Activated naive CD4-positive, alpha-beta T cell treated with anti-CD3 and anti-CD28 coated beads, Interleukin-2, amount 10 ng/mL, durations not matched to agents 7 days and 5 days (primary cell): ENCODE results near the gene ZNF324.
A peak's percentile ranks its signal among the peaks of the same experiment; 100 is the strongest.
"Not testable (repeated sequence)": the region's sequence is repeated elsewhere in the genome, so short reads cannot be mapped to it uniquely, and the experiment has no call there.

ENCODE experiments used
- CTCF ChIA-PET: fragments of 350-600 bp; sonication (Branson Sonifier 250); formaldehyde crosslinking; loops from one replicate; lab custom pipeline; 2021; ENCODE audit warnings: antibody characterized with exemption; lab: Charles Lee
- DNase-seq: peaks from one replicate; pipeline ENCODE4 v3.0.0-alpha.2; 2020
- H3K27ac Mint-ChIP-seq: one replicate; pipeline ENCODE4 v1.8.0; 2021; ENCODE audit warnings: mild to moderate bottlenecking, moderate library complexity, mixed read lengths
- H3K27me3 Mint-ChIP-seq: one replicate; pipeline ENCODE4 v1.8.0; 2021; ENCODE audit warnings: mild to moderate bottlenecking, mixed read lengths
- H3K36me3 Mint-ChIP-seq: one replicate; pipeline ENCODE4 v1.8.0; 2021; ENCODE audit warnings: mixed read lengths
- H3K4me1 Mint-ChIP-seq: one replicate; pipeline ENCODE4 v1.8.0; 2021; ENCODE audit warnings: mixed read lengths
- H3K4me3 Mint-ChIP-seq: one replicate; pipeline ENCODE4 v1.8.0; 2021; ENCODE audit warnings: mild to moderate bottlenecking, moderate library complexity, mixed read lengths
- H3K9me3 Mint-ChIP-seq: one replicate; pipeline ENCODE4 v1.8.0; 2021; ENCODE audit warnings: mixed read lengths

ZNF324 gene

DNA sequence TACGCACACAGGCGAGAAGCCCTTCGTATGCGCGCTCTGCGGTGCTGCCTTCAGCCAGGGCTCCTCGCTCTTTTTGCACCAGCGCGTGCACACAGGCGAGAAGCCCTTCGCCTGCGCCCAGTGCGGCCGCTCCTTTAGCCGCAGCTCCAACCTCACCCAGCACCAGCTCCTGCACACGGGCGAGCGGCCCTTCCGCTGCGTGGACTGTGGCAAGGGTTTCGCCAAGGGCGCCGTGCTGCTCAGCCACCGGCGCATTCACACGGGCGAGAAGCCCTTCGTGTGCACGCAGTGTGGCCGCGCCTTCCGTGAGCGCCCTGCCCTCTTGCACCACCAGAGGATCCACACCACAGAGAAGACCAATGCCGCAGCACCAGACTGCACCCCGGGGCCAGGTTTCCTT is 10.8 kb upstream of the ZNF324 start:
- Mint-ChIP-seq H3K36me3 (peaks cover 36% of the 10 kb centered on the region), H3K4me1 (peaks cover 16% of the 10 kb centered on the region), H3K9me3 (no peaks in the 10 kb centered on the region), H3K4me3 (no peak overlapping the region), H3K27ac (no peak overlapping the region), H3K27me3 (peaks cover 3% of the 10 kb centered on the region)
- no peak for DNase-seq
- CTCF ChIA-PET: no interaction called here

DNA sequence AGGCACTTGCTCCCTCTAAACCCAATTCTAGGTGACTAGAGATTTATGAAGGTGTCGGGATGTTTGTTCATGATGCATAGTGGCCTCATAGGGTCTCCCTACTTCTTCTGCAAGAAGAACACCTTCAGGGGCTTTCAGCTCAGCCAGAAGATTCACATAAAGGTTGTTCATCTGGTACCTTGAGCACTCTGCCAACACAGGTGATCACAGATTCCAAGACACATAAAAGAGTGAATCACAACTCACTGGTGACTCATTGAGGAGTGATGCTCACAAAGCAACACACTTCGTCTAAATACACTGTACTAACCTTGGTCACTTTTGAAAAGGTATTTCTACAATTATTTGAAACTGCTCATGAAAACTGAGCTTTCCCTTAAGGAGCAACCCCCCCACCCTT is 6.8 kb upstream of the ZNF324 start:
- Mint-ChIP-seq H3K4me3 (no peak overlapping the region), H3K27ac (no peak overlapping the region), H3K27me3 (no peaks in the 10 kb centered on the region), H3K4me1 (no peaks in the 10 kb centered on the region), H3K9me3 (no peaks in the 10 kb centered on the region), H3K36me3 (peaks cover 22% of the 10 kb centered on the region)
- CTCF ChIA-PET: no interaction called here
- no peak for DNase-seq

DNA sequence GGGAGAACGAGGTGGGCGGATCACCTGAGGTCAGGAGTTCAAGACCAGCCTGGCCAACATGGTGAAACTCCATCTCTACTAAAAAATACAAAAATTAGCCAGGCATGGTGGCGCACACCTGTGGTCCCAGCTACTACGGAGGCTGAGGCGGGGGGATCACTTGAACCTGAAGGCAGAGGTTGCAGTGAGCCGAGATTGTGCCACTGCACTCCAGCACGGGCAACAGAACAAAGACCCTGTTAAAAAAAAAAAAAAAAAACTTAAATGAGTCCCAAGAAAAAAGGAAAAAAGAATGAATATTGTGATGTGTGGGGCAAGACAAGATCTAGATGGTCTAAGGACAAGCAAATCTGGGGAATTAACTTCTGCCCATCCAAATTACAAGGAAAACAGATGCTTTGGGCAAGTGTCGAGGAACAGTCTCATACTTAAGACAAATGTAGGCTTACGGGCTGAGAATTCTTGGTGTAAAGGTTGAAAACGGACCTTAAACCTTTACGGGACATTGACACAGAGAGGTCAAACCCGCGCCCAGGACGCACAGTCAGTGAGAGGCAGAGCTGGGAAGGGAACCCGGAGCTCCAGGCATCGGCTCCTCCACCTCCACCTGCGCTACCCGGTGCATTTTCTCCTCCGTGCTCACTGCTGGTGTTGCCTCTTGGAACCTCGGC is 656 bp upstream of the ZNF324 start:
- Mint-ChIP-seq H3K27ac (no peak overlapping the region), H3K36me3 (peaks cover 11% of the 10 kb centered on the region), H3K9me3 (no peaks in the 10 kb centered on the region), H3K4me1 (peaks cover 23% of the 10 kb centered on the region), H3K4me3 (peak overlapping the region; percentile 81), H3K27me3 (peaks cover 14% of the 10 kb centered on the region)
- no peak for DNase-seq
- CTCF ChIA-PET: interaction anchor here (0.7 kb wide), 1 partner anchor 54 kb away, joined by 3 read pairs; the partner anchor contains the start of gene ZBTB45

- CTCF ChIA-PET: interaction anchor here (1.5 kb wide), 1 partner anchor 51 kb away, joined by 6 read pairs; the partner anchor contains the start of gene ZBTB45
- H3K4me3 Mint-ChIP-seq: peak overlapping the region; percentile 81
- H3K36me3 Mint-ChIP-seq: peaks cover 17% of the 10 kb centered on the region
- DNase-seq: no peak
- no peak overlapping the region for H3K27ac Mint-ChIP-seq
- H3K4me1 Mint-ChIP-seq: peaks cover 23% of the 10 kb centered on the region
- H3K9me3 Mint-ChIP-seq: no peaks in the 10 kb centered on the region
- H3K27me3 Mint-ChIP-seq: peaks cover 14% of the 10 kb centered on the region
These were observed 1.4 kb downstream of the ZNF324 start for GRCh38 chr19:58468216-58468839.

DNA sequence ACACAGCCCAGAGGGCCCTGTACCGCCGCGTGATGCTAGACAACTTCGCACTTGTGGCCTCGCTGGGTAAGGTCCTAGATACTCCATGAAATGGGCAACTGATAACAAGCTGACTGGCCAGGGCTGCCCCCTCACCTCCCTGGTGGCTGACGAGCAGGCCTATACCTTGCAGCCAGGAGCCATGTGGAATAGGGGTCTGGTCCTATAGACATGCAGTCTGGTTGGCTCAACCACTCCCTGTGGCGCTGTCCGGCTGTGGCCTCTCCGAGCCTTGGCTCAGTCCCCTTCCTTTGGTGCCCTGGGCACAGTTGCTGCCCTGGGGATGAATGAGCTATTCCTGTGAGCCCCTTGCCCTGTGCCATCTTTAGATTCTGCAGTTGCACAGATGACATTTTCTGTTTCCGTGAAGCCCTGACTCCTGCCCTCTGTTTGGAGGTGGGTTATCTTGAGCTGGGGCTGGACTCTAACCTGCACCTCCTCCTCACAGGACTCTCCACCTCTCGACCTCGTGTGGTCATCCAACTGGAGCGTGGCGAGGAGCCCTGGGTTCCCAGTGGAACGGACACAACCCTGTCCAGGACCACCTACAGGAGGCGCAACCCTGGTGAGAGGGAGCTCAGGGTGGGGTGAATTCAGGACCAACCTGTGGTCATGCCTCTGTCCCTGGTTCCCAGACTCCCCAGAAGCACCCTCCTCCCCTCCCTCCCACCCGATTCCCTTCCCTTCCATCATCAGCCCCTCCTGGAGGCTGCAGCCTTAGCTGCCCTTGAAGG is 2.5 kb downstream of the ZNF324 start:
- H3K27ac Mint-ChIP-seq: no peak overlapping the region
- DNase-seq: no peak
- peak overlapping the region; percentile 81 for H3K4me3 Mint-ChIP-seq
- peaks cover 17% of the 10 kb centered on the region for H3K36me3 Mint-ChIP-seq
- H3K27me3 Mint-ChIP-seq: peaks cover 14% of the 10 kb centered on the region
- H3K4me1 Mint-ChIP-seq: peaks cover 30% of the 10 kb centered on the region
- CTCF ChIA-PET: interaction anchor here (1.1 kb wide), 1 partner anchor 45 kb away, joined by 3 read pairs; no protein-coding TSS in a partner anchor
- no peaks in the 10 kb centered on the region for H3K9me3 Mint-ChIP-seq

DNA sequence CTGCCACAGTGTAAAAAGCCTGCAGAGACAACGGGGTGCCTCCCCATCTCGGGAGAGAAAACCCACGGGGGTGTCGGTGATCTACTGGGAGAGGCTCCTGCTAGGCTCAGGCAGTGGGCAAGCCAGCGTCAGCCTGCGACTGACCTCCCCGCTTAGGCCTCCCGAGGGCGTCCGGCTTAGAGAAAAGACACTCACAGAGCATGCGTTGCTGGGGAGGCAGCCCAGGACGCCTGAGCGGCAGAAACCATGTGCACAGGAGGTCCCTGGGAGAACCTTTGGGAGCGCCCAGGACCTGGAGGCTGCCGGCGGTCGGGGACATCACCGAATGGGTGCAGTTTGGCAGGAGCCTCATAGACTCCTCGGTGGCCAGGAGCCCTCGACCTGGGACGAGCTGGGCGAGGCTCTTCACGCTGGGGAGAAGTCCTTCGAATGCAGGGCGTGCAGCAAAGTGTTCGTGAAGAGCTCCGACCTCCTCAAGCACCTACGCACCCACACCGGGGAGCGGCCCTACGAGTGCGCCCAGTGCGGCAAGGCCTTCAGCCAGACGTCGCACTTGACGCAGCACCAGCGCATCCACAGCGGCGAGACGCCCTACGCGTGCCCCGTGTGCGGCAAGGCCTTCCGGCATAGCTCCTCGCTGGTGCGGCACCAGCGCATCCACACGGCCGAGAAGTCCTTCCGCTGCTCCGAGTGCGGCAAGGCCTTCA is 4.1 kb downstream of the ZNF324 start:
- DNase-seq, H3K4me3 Mint-ChIP-seq, H3K27me3 Mint-ChIP-seq, H3K27ac Mint-ChIP-seq, H3K9me3 Mint-ChIP-seq, CTCF ChIA-PET: not testable (repeated sequence)
- H3K4me1 Mint-ChIP-seq: peaks cover 43% of the 10 kb centered on the region
- H3K36me3 Mint-ChIP-seq: peaks cover 17% of the 10 kb centered on the region

DNA sequence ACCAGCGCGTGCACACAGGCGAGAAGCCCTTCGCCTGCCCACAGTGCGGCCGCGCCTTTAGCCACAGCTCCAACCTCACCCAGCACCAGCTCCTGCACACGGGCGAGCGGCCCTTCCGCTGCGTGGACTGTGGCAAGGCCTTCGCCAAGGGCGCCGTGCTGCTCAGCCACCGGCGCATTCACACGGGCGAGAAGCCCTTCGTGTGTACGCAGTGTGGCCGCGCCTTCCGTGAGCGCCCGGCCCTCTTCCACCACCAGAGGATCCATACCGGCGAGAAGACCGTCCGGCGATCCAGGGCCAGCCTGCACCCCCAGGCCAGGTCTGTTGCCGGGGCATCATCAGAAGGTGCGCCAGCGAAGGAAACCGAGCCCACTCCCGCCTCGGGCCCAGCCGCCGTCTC is 4.9 kb downstream of the ZNF324 start:
- H3K4me1 Mint-ChIP-seq: peaks cover 44% of the 10 kb centered on the region
- no peak for DNase-seq
- no peak overlapping the region for H3K4me3 Mint-ChIP-seq
- peaks cover 17% of the 10 kb centered on the region for H3K36me3 Mint-ChIP-seq
- CTCF ChIA-PET: no interaction called here
- no peak overlapping the region for H3K27ac Mint-ChIP-seq
- H3K27me3 Mint-ChIP-seq: peaks cover 1% of the 10 kb centered on the region
- no peaks in the 10 kb centered on the region for H3K9me3 Mint-ChIP-seq

DNA sequence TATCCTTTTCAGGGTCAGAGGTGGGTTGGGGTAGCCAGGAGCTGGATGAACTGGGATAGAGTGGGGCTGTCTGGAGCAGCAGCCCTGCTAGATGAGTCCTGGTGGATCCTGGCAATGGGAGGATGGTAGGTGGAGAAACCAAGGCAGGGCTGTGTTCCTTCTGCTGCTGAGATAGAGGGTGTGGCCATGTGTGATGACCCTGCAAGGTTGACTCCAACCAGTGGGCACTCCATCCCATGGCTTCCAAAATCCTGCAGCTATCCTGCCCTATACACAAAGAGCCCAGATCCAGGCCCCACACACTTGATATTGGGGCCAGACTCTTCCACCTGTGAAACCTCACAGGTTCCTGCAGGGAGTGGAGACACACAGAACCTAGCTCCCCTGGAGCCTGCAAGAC is 6.9 kb downstream of the ZNF324 start:
- H3K4me3 Mint-ChIP-seq: no peak overlapping the region
- H3K27me3 Mint-ChIP-seq: no peaks in the 10 kb centered on the region
- peaks cover 35% of the 10 kb centered on the region for H3K4me1 Mint-ChIP-seq
- no peak for DNase-seq
- no peaks in the 10 kb centered on the region for H3K9me3 Mint-ChIP-seq
- peaks cover 14% of the 10 kb centered on the region for H3K36me3 Mint-ChIP-seq
- CTCF ChIA-PET: no interaction called here
- H3K27ac Mint-ChIP-seq: no peak overlapping the region

DNA sequence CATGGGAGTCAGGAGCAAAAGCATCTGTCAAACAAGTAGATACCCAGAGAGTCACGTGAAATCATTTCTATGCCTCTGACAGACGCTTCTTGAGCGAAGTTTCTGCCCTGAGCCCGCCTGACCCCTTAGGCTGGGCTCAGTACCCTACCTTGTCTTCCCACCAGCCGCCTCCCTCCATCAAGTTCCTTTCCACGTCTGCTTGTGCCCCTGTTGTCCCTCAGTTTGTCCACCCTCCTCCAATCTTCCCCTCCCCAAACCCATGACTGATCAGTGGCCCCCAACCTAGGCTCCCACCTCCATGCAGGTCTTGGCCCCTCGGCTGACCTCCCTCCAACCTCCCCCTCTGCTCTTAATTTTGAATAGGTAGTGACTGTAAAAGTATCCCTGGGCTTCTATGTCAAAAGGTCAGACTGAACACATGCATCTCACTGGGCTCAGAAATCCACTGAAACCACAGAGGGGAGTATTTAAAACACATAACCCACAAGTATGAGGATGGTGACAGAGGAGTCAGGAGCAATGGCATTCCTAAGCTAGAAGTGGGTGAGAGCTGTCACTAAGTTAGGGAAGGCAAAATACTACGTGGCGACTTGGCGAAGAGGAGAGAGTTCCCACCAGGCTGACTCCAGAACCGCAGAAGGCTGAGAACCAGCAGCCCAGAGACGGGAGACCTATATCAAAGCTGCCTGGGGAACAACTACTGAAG is 7.6 kb downstream of the ZNF324 start:
- CTCF ChIA-PET: no interaction called here
- H3K36me3 Mint-ChIP-seq: peaks cover 12% of the 10 kb centered on the region
- H3K4me3 Mint-ChIP-seq: peak overlapping the region; percentile 94
- peaks cover 34% of the 10 kb centered on the region for H3K4me1 Mint-ChIP-seq
- H3K9me3 Mint-ChIP-seq: no peaks in the 10 kb centered on the region
- H3K27me3 Mint-ChIP-seq: no peaks in the 10 kb centered on the region
- no peak for DNase-seq
- no peak overlapping the region for H3K27ac Mint-ChIP-seq

GRCh38 chr19:58474997-58475713 is 8.3 kb downstream of the ZNF324 start:
- Mint-ChIP-seq H3K27ac (peak overlapping the region; percentile 98), H3K36me3 (peaks cover 12% of the 10 kb centered on the region), H3K27me3 (no peaks in the 10 kb centered on the region), H3K9me3 (no peaks in the 10 kb centered on the region), H3K4me3 (peak overlapping the region; percentile 94), H3K4me1 (peaks cover 34% of the 10 kb centered on the region)
- DNase-seq: no peak
- CTCF ChIA-PET: no interaction called here

DNA sequence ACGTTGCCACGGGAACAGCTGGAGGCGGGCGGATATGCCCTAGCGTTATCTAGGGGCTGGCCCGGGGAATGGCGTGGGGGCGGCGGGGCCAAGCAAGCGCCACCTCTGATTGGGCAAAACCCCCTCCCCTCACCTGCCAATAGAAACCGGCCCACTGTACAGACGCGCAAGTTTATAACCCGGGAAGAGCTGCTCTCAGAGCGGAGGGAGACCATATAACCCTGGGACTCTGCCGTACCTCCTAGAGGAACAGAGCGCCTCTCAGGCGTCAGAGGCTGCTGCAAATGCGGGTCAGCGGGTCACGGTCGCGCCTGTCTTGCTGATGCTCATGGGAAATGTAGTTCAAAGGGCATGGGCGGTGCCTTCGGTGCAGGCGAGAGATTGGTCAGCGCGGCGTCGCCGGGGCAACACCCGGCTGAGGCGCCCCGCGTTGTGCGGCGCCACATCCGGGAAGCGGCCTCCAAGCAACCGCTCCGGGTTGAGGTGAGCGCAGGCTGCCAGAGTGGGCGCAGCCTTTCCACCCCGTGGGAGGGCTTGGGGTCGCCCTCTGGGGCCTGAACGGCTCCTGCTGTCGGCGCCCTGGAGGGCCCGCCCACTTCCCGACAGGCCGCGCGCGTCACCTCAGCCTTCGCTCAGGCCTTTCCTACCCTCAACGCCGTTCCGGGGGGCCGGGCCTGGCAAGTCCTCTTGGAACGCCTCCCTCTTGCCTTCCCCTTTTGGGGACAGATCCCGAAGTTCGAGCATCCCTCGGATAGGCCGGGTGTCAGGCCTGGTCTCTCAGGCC is 9.0 kb downstream of the ZNF324 start, which contains the start of gene ZNF446:
TSS of gene ZNF446 (plus strand) at position 639 of the 784 bp plus-strand sequence. CDS start 867 bp downstream, outside the sequence.
- Mint-ChIP-seq H3K4me1 (peaks cover 34% of the 10 kb centered on the region), H3K27ac (peak within 1 kb of the TSS; percentile 98), H3K36me3 (peaks cover 8% of the 10 kb centered on the region), H3K9me3 (no peaks in the 10 kb centered on the region), H3K4me3 (peak within 1 kb of the TSS; percentile 94), H3K27me3 (no peaks in the 10 kb centered on the region)
- DNase-seq: peak; percentile 98
- CTCF ChIA-PET: no interaction called here

DNA sequence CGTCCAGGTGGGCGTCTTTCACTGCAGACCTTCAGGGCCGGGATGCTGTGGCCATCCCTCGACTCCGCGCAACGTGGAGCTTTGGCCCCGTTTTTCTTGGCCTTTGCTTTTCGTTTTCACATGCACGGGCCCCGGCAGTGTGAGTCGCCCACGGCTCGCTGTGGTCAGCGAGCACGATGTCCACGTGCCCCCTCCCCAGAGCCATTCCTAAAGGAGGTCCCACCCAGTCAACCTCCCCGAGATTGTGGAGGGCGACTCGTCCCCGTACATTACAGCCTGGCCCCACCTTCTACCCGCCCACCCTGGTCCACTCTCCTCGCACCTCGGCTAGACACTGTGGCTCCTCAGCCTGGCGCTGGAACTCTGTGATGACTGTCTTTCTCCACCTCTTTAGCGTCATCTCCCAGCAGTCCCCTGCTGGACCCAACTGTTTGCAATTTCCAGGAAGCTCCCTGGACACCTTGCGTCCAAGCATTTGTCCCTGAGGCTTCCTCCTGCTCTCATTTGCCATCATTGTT is 9.7 kb downstream of the ZNF324 start:
- Mint-ChIP-seq H3K9me3 (no peaks in the 10 kb centered on the region), H3K4me3 (peak overlapping the region; percentile 94), H3K4me1 (peaks cover 34% of the 10 kb centered on the region), H3K36me3 (peaks cover 7% of the 10 kb centered on the region), H3K27me3 (no peaks in the 10 kb centered on the region), H3K27ac (peak overlapping the region; percentile 98)
- peak; percentile 35 for DNase-seq
- CTCF ChIA-PET: no interaction called here
